GM12874 (cell line): Measurements from ENCODE around the gene PNPO.

Source experiments
- CTCF ChIP-seq: IDR thresholded peaks from 2 replicates; pipeline ENCODE4 v1.5.1; 2011; ENCODE audit warnings: low read depth, mild to moderate bottlenecking, control low read depth, low read length, moderate library complexity; ENCODE audit not compliant: insufficient read depth

PNPO gene

GRCh38 chr17:47955497-47956461, 14.4 kb downstream of the PNPO start:
- TF ChIP-seq CTCF, result no peak

GRCh38 chr17:47956791-47957590, 15.6 kb downstream of the PNPO start:
- no peak for TF ChIP-seq CTCF

GRCh38 chr17:47957591-47958490, 16.5 kb downstream of the PNPO start, which contains the start of gene PRR15L:
PRR15L (minus strand) TSS chr17:47957883; CDS start chr17:47953234, 4,649 bp downstream.
- TF ChIP-seq CTCF, result no peak

DNA sequence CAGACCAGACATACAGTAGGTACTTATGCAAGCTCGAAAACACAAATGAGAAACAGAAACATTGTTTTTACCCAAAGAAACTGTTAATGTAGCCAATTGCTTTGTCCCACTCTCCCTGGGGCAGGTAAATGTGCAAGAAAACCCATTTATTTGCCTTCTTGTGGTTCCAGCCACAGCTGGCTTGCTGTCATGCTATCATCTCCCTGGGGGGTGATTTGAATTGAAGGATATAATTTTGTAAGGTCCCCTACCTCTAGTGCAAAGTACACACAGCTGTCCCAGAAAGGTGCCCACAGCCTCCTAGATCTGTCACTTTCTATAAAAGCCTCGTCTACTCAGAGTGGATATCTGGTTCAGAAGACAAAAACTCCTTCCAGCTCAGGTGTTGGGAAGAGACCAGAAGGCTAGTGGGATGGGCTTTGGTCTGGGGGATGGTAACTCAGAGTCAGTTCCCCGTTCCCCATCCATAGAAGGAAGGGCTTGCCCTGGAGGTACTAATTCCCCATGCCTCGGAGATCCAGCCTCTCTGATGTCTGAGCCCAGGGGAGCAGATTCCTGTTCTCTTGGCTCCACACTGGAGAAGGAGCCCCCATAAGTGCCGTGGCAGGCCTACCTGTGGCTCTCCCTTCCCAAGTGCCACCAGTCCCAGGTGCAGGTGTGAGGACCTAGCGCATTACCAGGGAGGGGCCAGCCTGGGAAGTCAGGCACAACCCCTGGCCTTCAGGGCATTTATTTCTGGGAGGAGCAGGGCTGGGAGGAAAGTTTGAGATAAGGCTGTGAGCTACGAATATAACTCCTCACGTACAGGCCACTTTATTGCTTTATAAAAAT, 18.7 kb downstream of the PNPO start:
- TF ChIP-seq CTCF, result no peak

DNA sequence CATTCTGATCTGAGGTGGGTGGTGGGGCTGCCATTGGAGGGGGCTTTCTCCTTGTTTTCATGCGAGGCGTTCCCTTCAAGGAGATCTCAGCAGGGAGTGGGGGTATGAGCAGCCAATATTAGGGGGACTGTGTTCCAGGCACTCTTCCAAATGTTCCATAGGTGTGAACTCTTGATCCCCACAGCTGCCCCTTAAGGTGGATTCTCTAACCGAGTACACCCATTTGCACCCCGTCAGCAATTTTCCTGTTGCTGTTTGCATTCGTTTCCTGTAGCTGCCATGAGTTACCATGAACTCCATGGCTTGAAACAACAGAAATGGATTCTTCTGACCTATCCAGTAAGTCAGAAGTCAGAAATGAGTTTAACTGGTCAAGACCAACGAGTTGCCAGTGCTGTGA, 20.0 kb downstream of the PNPO start:
- TF ChIP-seq CTCF, result no peak

DNA sequence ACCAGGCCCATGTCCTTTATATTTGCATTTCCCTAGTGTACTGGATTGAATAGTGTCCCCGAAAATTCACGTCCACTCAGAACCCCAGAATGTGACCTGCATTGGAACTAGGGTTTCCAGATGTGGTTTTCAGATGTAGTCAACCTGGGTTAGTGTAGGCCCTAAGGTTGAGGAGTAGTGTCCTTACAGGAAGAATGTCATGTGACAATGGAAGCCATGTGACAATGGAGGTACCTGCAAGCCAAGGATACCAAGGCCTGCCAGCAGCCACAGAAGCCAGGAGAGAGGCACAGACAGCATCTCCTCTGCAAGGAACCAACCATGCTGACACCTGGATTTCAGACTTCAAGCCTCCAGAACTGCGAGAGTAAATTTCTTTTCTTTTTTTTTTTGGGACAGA, 21.5 kb downstream of the PNPO start:
- TF ChIP-seq CTCF, result no peak
